Effector memory CD8-positive, alpha-beta T cell (primary cell): Measurements from ENCODE around the gene CXCR6.
"Not testable (repeated sequence)": the region's sequence is repeated elsewhere in the genome, so short reads cannot be mapped to it uniquely, and the experiment has no call there.

ENCODE experiments used
- ATAC-seq: fragments of 150-1000 bp; cut with Tn5 transposase; replicated peaks from 2 replicates; pipeline ENCODE4 v1.10.0; 2021; ENCODE audit warnings: mild to moderate bottlenecking, moderate library complexity
- DNase-seq, 3 experiments: peaks; one replicate each; pipeline ENCODE4 v3.0.0; 2021
- H3K27ac Mint-ChIP-seq, 2 donors: one replicate each; pipeline ENCODE4 v1.8.0; 2022; ENCODE audit warnings: mild to moderate bottlenecking in 2 of 2, mixed read lengths in 2 of 2, moderate library complexity in 2 of 2
- H3K27me3 Mint-ChIP-seq, 2 donors: one replicate each; pipeline ENCODE4 v1.8.0; 2022; ENCODE audit warnings: mixed read lengths in 2 of 2
- H3K36me3 Mint-ChIP-seq: one replicate; pipeline ENCODE4 v1.8.0; 2022; ENCODE audit warnings: mild to moderate bottlenecking, moderate library complexity, mixed read lengths; ENCODE audit not compliant: insufficient read depth
- H3K4me1 Mint-ChIP-seq, 2 donors: one replicate each; pipeline ENCODE4 v1.8.0; 2022; ENCODE audit warnings: low read depth in 2 of 2, mixed read lengths in 2 of 2
- H3K4me3 Mint-ChIP-seq, 2 donors: one replicate each; pipeline ENCODE4 v1.8.0; 2022; ENCODE audit warnings: mild to moderate bottlenecking in 2 of 2, mixed read lengths in 2 of 2, moderate library complexity in 2 of 2
- H3K9me3 Mint-ChIP-seq, 2 donors: one replicate each; pipeline ENCODE4 v1.8.0; 2022; ENCODE audit warnings: mixed read lengths in 2 of 2

CXCR6 gene

GRCh38 chr3:45994419-45995235, 51.4 kb downstream of the CXCR6 start:
- peak; percentile 68 for ATAC-seq
- DNase-seq: peak; percentile 64 to 69 (median 69)
- H3K9me3 Mint-ChIP-seq: no peaks in the 10 kb centered on the region
- H3K27ac Mint-ChIP-seq: peak overlapping the region; percentile 87 to 94
- H3K36me3 Mint-ChIP-seq: peaks cover 28% of the 10 kb centered on the region
- peaks cover 47 to 61% of the 10 kb centered on the region in 2 donors for H3K4me1 Mint-ChIP-seq
- H3K4me3 Mint-ChIP-seq: peak overlapping the region; percentile 83 to 85
- H3K27me3 Mint-ChIP-seq: no peaks in the 10 kb centered on the region

GRCh38 chr3:45995236-45996192, 52.2 kb downstream of the CXCR6 start, which contains the start of gene FYCO1:
Gene FYCO1 (minus strand): TSS chr3:45995824. CDS start chr3:45984910, 10,914 bp downstream.
- ATAC-seq: peak; percentile 58
- H3K4me1 Mint-ChIP-seq: peaks cover 38 to 55% of the 10 kb centered on the region in 2 donors
- H3K27me3 Mint-ChIP-seq: no peaks in the 10 kb centered on the region
- H3K9me3 Mint-ChIP-seq: no peaks in the 10 kb centered on the region
- DNase-seq: peak; percentile 73 to 82 (median 75)
- H3K36me3 Mint-ChIP-seq: peaks cover 28% of the 10 kb centered on the region
- H3K4me3 Mint-ChIP-seq: peak within 1 kb of the TSS; percentile 83 to 85
- H3K27ac Mint-ChIP-seq: peak within 1 kb of the TSS; percentile 87 to 94

GRCh38 chr3:45997499-45997898, 54.2 kb downstream of the CXCR6 start:
- H3K27me3 Mint-ChIP-seq, H3K9me3 Mint-ChIP-seq, ATAC-seq, H3K27ac Mint-ChIP-seq, H3K4me3 Mint-ChIP-seq, DNase-seq: not testable (repeated sequence)
- H3K4me1 Mint-ChIP-seq: peaks cover 23 to 37% of the 10 kb centered on the region in 2 donors
- H3K36me3 Mint-ChIP-seq: peaks cover 22% of the 10 kb centered on the region

- H3K27ac Mint-ChIP-seq: peak overlapping the region in 1 of 2 donors; percentile 59
- H3K27me3 Mint-ChIP-seq: no peaks in the 10 kb centered on the region
- DNase-seq: no peak
- peaks cover 19 to 33% of the 10 kb centered on the region in 2 donors for H3K4me1 Mint-ChIP-seq
- no peaks in the 10 kb centered on the region for H3K9me3 Mint-ChIP-seq
- no peak for ATAC-seq
- no peak overlapping the region for H3K4me3 Mint-ChIP-seq
- H3K36me3 Mint-ChIP-seq: peaks cover 22% of the 10 kb centered on the region
These were observed 54.7 kb downstream of the CXCR6 start for GRCh38 chr3:45997942-45998341.
